SK-N-SH (cell line): ENCODE measurements around the gene VWA3B. TPM values are rescaled to one million over a fixed set of nuclear protein-coding genes. Genes with fewer than 3 reads are reported as not detected.

Source experiments
- CTCF ChIA-PET: fragments of 300-600, 350-600 bp; formaldehyde crosslinking; extraction: SDS; loops from one replicate; lab custom pipeline; 2021; lab: Yijun Ruan, JAX
- POLR2A ChIA-PET: fragments of 350-600 bp; sonication (Branson Sonifier 250); formaldehyde crosslinking; extraction: SDS; loops from one replicate; lab custom pipeline; 2020; ENCODE audit warnings: antibody characterized with exemption, inconsistent platforms; lab: Yijun Ruan, JAX
- DNase-seq: peaks from one replicate; pipeline ENCODE4 v3.0.0; 2012
- H2AFZ ChIP-seq: fragments of 200-600 bp; sonication (generic); 2 replicates; pipeline ENCODE4 v1.8.1; 2016; ENCODE audit warnings: antibody characterized with exemption, mild to moderate bottlenecking, low read depth
- H3F3A ChIP-seq: fragments of 200-600 bp; sonication (generic); replicated peaks from 2 replicates; pipeline ENCODE3; 2016; ENCODE audit warnings: antibody characterized with exemption, mild to moderate bottlenecking; ENCODE audit not compliant: insufficient read depth
- H3K27ac ChIP-seq, 2 experiments: fragments of 200-500 bp in 1 of 2; fragments of 200-600 bp in 1 of 2; sonication (Bioruptor generic) in 1 of 2; sonication (generic), shearing (Covaris generic) in 1 of 2; 2 replicates each; pipeline versions ENCODE4 v1.5.1 to v1.6.1; 2014 to 2016; ENCODE audit warnings: low read depth in 2 of 2, inconsistent platforms in 1 of 2, low read length in 1 of 2, mild to moderate bottlenecking in 1 of 2, mixed read lengths in 1 of 2
- H3K27me3 ChIP-seq: fragments of 200-600 bp; sonication (generic), shearing (Covaris generic); 2 replicates; pipeline ENCODE4 v1.6.1; 2016; ENCODE audit warnings: mixed run types; ENCODE audit not compliant: insufficient read depth
- H3K36me3 ChIP-seq, 2 experiments: fragments of 200-500 bp in 1 of 2; fragments of 200-600 bp in 1 of 2; sonication (Bioruptor generic) in 1 of 2; sonication (generic) in 1 of 2; replicated peaks in 1 of 2; 2 replicates each; pipeline versions ENCODE3 to v1.5.1; 2014 to 2016; ENCODE audit warnings: low read length in 1 of 2, mild to moderate bottlenecking in 1 of 2; ENCODE audit not compliant: insufficient read depth in 2 of 2, control insufficient read depth in 1 of 2
- H3K4me1 ChIP-seq, 2 experiments: fragments of 200-500 bp in 1 of 2; fragments of 200-600 bp in 1 of 2; sonication (Bioruptor generic) in 1 of 2; sonication (generic), shearing (Covaris generic) in 1 of 2; 2 replicates each; pipeline versions ENCODE4 v1.5.1 to v1.6.1; 2014 to 2016; ENCODE audit warnings: low read depth in 1 of 2, low read length in 1 of 2, mixed run types in 1 of 2; ENCODE audit not compliant: insufficient read depth in 2 of 2, control insufficient read depth in 1 of 2
- H3K4me2 ChIP-seq: fragments of 200-600 bp; sonication (generic), shearing (Covaris generic); 2 replicates; pipeline ENCODE4 v1.6.1; 2017; ENCODE audit warnings: mixed run types
- H3K4me3 ChIP-seq, 2 experiments: fragments of 200-500 bp in 1 of 2; fragments of 200-600 bp in 1 of 2; sonication (Bioruptor generic) in 1 of 2; sonication (generic), shearing (Covaris generic) in 1 of 2; 2 replicates each; pipeline versions ENCODE4 v1.5.1 to v1.8.1; 2014 to 2016; ENCODE audit warnings: low read depth in 2 of 2, inconsistent platforms in 1 of 2, low read length in 1 of 2, mild to moderate bottlenecking in 1 of 2, mixed read lengths in 1 of 2, moderate library complexity in 1 of 2
- H3K79me2 ChIP-seq: fragments of 200-600 bp; sonication (generic); 2 replicates; pipeline ENCODE4 v1.8.1; 2017; ENCODE audit warnings: mild to moderate bottlenecking; ENCODE audit not compliant: insufficient read depth
- H3K9ac ChIP-seq: fragments of 200-600 bp; sonication (generic); 2 replicates; pipeline ENCODE4 v1.6.1; 2017; ENCODE audit warnings: mixed run types
- H3K9me2 ChIP-seq: fragments of 200-600 bp; sonication (generic); 2 replicates; pipeline ENCODE4 v1.6.1; 2017; ENCODE audit warnings: mixed run types
- H3K9me3 ChIP-seq: fragments of 200-600 bp; sonication (generic); 2 replicates; pipeline ENCODE4 v1.6.1; 2017; ENCODE audit warnings: mixed run types, mild to moderate bottlenecking, moderate library complexity
- H4K20me1 ChIP-seq: fragments of 200-600 bp; sonication (generic); 2 replicates; pipeline ENCODE4 v1.6.1; 2017; ENCODE audit warnings: mild to moderate bottlenecking, mixed run types; ENCODE audit not compliant: insufficient read depth
- EZH2phosphoT487 ChIP-seq: fragments of 200-600 bp; sonication (generic); IDR thresholded peaks from 2 replicates; pipeline ENCODE4 v1.6.1; 2017; ENCODE audit warnings: low read depth, mixed run types, mild to moderate bottlenecking, antibody characterized with exemption, moderate library complexity, borderline replicate concordance
- FOXJ3 ChIP-seq: sonication (generic); formaldehyde crosslinking; IDR thresholded peaks from 2 replicates; pipeline ENCODE4 v1.5.1; 2020; ENCODE audit warnings: mild to moderate bottlenecking, missing genetic modification reagents
- FOXM1 ChIP-seq: IDR thresholded peaks from 2 replicates; pipeline ENCODE4 v1.4.0; 2012; ENCODE audit warnings: low read depth, mild to moderate bottlenecking
- GABPA ChIP-seq: IDR thresholded peaks from 2 replicates; pipeline ENCODE4 v1.4.0; 2012; ENCODE audit warnings: low read depth, mild to moderate bottlenecking
- GATA2 ChIP-seq: sonication (generic); formaldehyde crosslinking; IDR thresholded peaks from 2 replicates; pipeline ENCODE4 v1.5.0; 2020; ENCODE audit warnings: mild to moderate bottlenecking, missing genetic modification reagents
- RCOR1 ChIP-seq: fragments of 150-350 bp; IDR thresholded peaks from 2 replicates; pipeline ENCODE4 v1.6.1; 2017; ENCODE audit warnings: antibody characterized with exemption, low read length
- RFX5 ChIP-seq: IDR thresholded peaks from 2 replicates; pipeline ENCODE4 v1.6.1; 2012; ENCODE audit warnings: mild to moderate bottlenecking, improper control_type of control experiment, low read length
- RXRA ChIP-seq: IDR thresholded peaks from 2 replicates; pipeline ENCODE4 v1.4.0; 2012; ENCODE audit warnings: low read depth, mild to moderate bottlenecking, borderline replicate concordance
- SIN3A ChIP-seq: IDR thresholded peaks from 2 replicates; pipeline ENCODE4 v1.6.1; 2012; ENCODE audit warnings: low read depth, mild to moderate bottlenecking, low read length, moderate library complexity, borderline replicate concordance
- SMC3 ChIP-seq: IDR thresholded peaks from 2 replicates; pipeline ENCODE4 v1.6.1; 2012; ENCODE audit warnings: low read depth, low read length, improper control_type of control experiment
- TEAD4 ChIP-seq: IDR thresholded peaks from 2 replicates; pipeline ENCODE4 v1.4.0; 2012; ENCODE audit warnings: mild to moderate bottlenecking, borderline replicate concordance; ENCODE audit not compliant: insufficient read depth
- YY1 ChIP-seq: IDR thresholded peaks from 2 replicates; pipeline ENCODE4 v1.4.0; 2012; ENCODE audit warnings: low read depth, mild to moderate bottlenecking
- WGBS: methylation state at CpG from one replicate; pipeline ENCODE4 v1.1.6; 2017; ENCODE audit warnings: low lambda C conversion rate; 5-methylcytosine and 5-hydroxymethylcytosine counted together
- polyA plus RNA-seq, 3 experiments: library from polyadenylated mRNA; depleted of rRNA; stranded (reverse); fragments of >200 nt; gene quantifications; 2 replicates each; pipeline ENCODE4 v1.2.3, GENCODE V29; 2012
- TF ChIP-seq, protein P1 (sequence below): fragments of 150-350 bp; IDR thresholded peaks from 2 replicates; pipeline ENCODE4 v1.6.1; 2016; ENCODE audit warnings: mild to moderate bottlenecking, low read depth, low read length
- TF ChIP-seq, protein P2 (sequence below): fragments of 150-350 bp; IDR thresholded peaks from 2 replicates; pipeline ENCODE4 v1.6.1; 2017; ENCODE audit warnings: antibody characterized with exemption, low read length, low read depth, borderline replicate concordance
- TF ChIP-seq, protein P3 (sequence below): IDR thresholded peaks from 2 replicates; pipeline ENCODE4 v1.6.1; 2012; ENCODE audit warnings: mild to moderate bottlenecking, low read depth, low read length, moderate library complexity
- TF ChIP-seq, protein P4 (sequence below): fragments of 200-600 bp; sonication (generic); IDR thresholded peaks from 2 replicates; pipeline ENCODE4 v1.6.1; 2017; ENCODE audit warnings: antibody characterized with exemption, mild to moderate bottlenecking, moderate library complexity
- TF ChIP-seq, protein P5 (sequence below): IDR thresholded peaks from 2 replicates; pipeline ENCODE4 v1.4.0; 2012; ENCODE audit warnings: low read depth
- TF ChIP-seq, protein P6 (sequence below): IDR thresholded peaks from 2 replicates; pipeline ENCODE4 v1.4.0; 2012; ENCODE audit warnings: low read depth, borderline replicate concordance

Gene VWA3B
- polyA plus RNA-seq, 1 of the 3 experiments (the other 2 are of a cell fraction): not detected

DNA sequence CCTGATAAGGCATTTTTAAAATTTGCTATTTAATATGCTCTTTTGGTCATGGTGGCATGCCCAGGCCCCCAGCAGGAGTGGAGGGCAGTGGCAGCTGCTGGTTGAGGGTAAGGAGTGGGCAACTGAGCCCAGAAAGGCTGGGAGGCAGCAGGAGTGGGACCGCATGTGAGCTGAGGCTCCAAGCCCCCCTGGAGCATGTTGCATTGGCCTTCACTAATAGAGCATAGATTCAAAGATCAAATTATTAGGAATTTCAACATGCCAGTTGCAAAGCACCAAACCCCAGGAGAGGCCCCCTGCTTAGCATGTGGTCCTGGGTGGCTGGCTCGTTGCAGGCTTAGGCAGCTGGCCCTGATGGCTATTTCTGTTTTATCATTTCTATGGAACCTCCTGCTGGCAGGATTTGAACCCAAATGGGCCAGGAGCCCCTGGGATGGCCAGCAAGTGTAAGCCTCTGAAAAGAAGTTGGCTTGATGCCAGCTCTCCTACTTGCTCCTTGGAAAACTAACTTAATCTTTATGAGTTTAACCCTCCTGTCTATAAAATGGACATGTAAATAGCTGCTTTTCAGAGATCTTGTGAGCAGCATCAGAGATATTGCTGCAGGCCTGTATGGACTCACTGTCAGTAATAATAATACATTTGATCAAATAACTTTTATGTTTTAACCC lies 49.2 kb upstream of the VWA3B start:
- Histone ChIP-seq H3K27ac (no peak overlapping the region), H3K4me3 (no peak overlapping the region), H3K79me2 (no peaks in the 10 kb centered on the region), H3K36me3 (no peaks in the 10 kb centered on the region), H3K9me2 (no peaks in the 10 kb centered on the region), H3K27me3 (no peaks in the 10 kb centered on the region), H3K4me2 (no peak overlapping the region), H4K20me1 (no peaks in the 10 kb centered on the region), H3K9ac (no peak overlapping the region), H3F3A (no peaks in the 10 kb centered on the region), H3K9me3 (no peaks in the 10 kb centered on the region), H2AFZ (no peak overlapping the region), H3K4me1 (peaks cover 0 to 5% of the 10 kb centered on the region in 2 experiments; a peak in 1 of 4 replicates)
- DNase-seq: no peak
- ChIA-PET CTCF (interaction anchor here (1.5 kb wide), 1 partner anchor 10 kb away, joined by 5 read pairs; no protein-coding TSS in a partner anchor), POLR2A (no interaction called here)
- no peak for TF ChIP-seq RCOR1
- no peak for TF ChIP-seq FOXM1
- no peak for TF ChIP-seq SMC3
- TF ChIP-seq, protein P1, sequence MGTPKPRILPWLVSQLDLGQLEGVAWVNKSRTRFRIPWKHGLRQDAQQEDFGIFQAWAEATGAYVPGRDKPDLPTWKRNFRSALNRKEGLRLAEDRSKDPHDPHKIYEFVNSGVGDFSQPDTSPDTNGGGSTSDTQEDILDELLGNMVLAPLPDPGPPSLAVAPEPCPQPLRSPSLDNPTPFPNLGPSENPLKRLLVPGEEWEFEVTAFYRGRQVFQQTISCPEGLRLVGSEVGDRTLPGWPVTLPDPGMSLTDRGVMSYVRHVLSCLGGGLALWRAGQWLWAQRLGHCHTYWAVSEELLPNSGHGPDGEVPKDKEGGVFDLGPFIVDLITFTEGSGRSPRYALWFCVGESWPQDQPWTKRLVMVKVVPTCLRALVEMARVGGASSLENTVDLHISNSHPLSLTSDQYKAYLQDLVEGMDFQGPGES: no peak
- no peak for TF ChIP-seq YY1
- TF ChIP-seq, protein P2, sequence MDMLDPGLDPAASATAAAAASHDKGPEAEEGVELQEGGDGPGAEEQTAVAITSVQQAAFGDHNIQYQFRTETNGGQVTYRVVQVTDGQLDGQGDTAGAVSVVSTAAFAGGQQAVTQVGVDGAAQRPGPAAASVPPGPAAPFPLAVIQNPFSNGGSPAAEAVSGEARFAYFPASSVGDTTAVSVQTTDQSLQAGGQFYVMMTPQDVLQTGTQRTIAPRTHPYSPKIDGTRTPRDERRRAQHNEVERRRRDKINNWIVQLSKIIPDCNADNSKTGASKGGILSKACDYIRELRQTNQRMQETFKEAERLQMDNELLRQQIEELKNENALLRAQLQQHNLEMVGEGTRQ: no peak
- no peak for TF ChIP-seq RXRA
- TF ChIP-seq, protein P3, sequence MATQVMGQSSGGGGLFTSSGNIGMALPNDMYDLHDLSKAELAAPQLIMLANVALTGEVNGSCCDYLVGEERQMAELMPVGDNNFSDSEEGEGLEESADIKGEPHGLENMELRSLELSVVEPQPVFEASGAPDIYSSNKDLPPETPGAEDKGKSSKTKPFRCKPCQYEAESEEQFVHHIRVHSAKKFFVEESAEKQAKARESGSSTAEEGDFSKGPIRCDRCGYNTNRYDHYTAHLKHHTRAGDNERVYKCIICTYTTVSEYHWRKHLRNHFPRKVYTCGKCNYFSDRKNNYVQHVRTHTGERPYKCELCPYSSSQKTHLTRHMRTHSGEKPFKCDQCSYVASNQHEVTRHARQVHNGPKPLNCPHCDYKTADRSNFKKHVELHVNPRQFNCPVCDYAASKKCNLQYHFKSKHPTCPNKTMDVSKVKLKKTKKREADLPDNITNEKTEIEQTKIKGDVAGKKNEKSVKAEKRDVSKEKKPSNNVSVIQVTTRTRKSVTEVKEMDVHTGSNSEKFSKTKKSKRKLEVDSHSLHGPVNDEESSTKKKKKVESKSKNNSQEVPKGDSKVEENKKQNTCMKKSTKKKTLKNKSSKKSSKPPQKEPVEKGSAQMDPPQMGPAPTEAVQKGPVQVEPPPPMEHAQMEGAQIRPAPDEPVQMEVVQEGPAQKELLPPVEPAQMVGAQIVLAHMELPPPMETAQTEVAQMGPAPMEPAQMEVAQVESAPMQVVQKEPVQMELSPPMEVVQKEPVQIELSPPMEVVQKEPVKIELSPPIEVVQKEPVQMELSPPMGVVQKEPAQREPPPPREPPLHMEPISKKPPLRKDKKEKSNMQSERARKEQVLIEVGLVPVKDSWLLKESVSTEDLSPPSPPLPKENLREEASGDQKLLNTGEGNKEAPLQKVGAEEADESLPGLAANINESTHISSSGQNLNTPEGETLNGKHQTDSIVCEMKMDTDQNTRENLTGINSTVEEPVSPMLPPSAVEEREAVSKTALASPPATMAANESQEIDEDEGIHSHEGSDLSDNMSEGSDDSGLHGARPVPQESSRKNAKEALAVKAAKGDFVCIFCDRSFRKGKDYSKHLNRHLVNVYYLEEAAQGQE: no peak
- TF ChIP-seq, protein P4, sequence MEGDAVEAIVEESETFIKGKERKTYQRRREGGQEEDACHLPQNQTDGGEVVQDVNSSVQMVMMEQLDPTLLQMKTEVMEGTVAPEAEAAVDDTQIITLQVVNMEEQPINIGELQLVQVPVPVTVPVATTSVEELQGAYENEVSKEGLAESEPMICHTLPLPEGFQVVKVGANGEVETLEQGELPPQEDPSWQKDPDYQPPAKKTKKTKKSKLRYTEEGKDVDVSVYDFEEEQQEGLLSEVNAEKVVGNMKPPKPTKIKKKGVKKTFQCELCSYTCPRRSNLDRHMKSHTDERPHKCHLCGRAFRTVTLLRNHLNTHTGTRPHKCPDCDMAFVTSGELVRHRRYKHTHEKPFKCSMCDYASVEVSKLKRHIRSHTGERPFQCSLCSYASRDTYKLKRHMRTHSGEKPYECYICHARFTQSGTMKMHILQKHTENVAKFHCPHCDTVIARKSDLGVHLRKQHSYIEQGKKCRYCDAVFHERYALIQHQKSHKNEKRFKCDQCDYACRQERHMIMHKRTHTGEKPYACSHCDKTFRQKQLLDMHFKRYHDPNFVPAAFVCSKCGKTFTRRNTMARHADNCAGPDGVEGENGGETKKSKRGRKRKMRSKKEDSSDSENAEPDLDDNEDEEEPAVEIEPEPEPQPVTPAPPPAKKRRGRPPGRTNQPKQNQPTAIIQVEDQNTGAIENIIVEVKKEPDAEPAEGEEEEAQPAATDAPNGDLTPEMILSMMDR: no peak
- TF ChIP-seq, protein P5, sequence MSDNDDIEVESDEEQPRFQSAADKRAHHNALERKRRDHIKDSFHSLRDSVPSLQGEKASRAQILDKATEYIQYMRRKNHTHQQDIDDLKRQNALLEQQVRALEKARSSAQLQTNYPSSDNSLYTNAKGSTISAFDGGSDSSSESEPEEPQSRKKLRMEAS: no peak
- no peak for TF ChIP-seq GABPA
- no peak for TF ChIP-seq SIN3A
- no peak for TF ChIP-seq EZH2phosphoT487
- TF ChIP-seq RFX5: no peak
- no peak for TF ChIP-seq GATA2 (CRISPR knock-in tag)
- no peak for TF ChIP-seq TEAD4
- TF ChIP-seq, protein P6, sequence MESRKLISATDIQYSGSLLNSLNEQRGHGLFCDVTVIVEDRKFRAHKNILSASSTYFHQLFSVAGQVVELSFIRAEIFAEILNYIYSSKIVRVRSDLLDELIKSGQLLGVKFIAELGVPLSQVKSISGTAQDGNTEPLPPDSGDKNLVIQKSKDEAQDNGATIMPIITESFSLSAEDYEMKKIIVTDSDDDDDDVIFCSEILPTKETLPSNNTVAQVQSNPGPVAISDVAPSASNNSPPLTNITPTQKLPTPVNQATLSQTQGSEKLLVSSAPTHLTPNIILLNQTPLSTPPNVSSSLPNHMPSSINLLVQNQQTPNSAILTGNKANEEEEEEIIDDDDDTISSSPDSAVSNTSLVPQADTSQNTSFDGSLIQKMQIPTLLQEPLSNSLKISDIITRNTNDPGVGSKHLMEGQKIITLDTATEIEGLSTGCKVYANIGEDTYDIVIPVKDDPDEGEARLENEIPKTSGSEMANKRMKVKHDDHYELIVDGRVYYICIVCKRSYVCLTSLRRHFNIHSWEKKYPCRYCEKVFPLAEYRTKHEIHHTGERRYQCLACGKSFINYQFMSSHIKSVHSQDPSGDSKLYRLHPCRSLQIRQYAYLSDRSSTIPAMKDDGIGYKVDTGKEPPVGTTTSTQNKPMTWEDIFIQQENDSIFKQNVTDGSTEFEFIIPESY: no peak
- TF ChIP-seq FOXJ3: no peak
- WGBS: 58% methylated on average over 2 of the region's 2 CpGs
